ENCODE results near the gene PPP4R3B.
"Not testable (repeated sequence)": the region's sequence is repeated elsewhere in the genome, so short reads cannot be mapped to it uniquely, and the experiment has no call there.

The PPP4R3B gene
- 199 to 292 (median 206) reads per million in 4 experiments for total RNA-seq

DNA sequence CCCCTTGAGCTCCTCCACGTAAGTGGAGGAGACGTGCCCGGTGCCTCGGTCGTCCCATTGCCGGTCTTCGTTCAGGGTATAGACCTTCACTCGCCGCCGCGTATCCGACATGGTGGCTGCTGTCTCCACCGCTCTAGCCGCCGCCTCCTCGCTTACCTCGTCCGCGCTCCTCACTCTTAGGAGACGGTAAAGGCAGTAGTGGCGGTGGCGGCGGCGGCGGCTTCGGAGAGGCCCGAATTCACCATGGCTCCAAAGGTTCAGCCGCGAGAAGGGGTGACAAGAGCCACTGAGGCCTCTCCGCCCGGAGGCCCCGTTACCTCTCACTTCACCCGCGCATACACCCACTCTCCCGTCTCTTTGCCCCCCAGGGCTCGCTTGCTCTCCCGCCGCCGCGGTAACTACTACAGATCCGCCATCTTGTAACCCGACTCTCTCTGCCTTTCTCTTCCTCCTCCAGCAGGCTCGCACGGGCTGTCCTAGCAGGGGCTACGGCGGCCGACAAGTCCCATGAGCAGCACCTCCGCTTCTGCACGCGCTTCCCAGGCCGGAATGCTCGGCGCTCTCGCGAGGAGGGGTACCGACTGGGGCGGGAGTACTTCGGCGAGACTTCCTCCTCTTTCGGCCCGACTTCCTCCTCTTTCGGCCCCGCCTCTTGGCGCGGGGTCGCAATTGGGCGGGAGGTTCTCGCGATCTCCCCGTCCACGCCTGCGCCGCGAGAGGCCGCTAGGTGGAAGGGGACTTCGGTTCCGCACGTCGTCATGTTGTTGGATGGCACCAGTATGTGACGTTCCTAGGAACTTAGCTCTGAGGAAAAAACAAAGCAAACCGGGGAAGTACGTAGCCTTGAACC lies at the start of gene PPP4R3B:
Gene PPP4R3B (minus strand): TSS at position 448 of the 850 bp plus-strand sequence. CDS start 337 bp downstream, at position 111.
- peak; percentile 98 for DNase-seq

DNA sequence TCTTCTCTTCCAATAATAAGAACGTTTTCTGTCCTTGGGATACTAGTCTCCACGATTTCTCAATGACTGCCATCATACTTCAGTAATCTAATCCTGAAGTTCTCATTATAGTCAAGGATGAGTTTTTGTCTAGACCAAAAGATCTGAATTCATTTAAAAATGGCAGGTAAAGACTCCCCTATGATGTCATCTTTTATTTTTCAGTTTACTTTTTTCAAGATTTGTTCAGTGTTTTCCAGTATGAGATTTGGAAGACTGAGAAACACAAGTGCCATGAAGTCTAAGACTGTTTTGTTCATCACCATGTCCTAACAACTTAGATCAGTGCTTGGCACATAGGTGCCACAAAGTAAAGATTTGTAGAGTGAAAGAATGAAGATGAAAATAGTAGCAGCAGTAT lies 35.8 kb upstream of the PPP4R3B start:
- DNase-seq: no peak

DNA sequence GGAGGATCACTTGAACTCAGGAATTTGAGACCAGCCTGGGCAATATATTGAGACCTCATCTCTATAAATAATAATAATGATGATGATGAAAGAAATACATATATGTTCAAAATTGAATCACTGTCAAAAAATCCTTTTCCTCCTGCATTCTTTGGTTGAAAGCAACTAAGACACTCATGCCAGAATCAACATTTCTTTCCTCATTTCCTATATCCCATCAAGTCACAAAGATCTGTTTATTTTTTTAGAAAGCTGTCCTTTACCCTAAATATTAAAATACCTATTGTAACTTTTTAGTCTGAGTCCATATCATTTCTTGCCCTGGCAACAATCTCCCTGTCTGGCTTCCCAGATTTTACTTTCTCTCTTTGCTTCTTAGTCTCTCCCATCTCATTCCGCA lies 31.8 kb upstream of the PPP4R3B start:
- no peak for DNase-seq

DNA sequence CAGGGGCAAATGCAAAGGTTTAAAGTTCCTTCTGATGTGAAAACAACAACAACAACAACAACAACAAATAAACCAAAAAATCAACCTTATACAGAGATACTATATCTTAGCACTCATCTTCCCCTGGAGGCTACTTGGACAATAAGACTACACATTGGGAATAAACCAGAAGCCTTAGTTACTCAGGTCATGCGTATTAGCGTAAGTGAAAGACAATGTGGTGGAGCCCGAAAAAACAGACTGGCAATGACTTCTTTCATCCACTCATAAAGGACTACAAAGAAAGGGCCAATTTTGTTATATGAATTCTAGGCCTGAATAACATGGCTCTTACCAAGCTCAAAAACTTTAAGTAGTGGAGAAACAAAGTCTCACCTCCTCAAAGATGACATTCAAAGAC lies 19.4 kb upstream of the PPP4R3B start:
- no peak for DNase-seq

DNA sequence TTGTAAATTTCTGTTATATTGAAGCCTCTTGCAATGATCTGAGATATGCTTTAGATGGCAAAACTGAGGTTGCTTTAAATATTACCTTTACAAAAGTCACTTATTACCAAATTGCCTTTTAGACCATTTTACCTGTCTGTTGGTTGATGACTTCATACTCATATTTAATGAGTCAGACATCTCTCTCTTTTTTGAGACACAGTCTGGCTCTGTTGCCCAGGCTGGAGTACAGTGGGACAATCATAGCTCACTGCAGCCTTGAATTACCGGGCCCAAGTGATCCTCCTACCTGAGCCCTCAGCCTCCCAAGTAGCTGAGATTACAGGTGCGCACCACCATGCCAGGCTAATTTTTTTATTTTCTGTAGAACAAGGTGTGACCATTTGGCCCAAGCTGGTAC lies 11.5 kb upstream of the PPP4R3B start:
- no peak for DNase-seq

DNA sequence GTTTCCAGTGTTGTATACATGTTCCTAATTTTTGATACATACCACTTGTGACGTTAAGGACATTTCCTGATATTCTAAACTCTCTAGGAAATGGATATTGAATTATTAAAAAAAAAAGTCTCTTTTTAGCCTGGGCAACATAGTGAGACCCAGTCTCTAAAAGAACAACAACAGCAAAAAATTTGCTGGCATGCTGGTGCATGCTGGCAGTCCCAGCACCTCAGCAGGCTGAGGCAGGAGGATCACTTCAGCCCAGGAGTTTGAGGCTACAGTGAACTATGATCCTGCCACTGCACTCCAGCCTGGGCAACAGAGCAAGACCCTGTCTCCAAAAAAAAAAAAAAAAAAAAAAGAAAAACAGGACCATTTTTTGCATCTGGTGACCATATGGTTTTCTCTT lies 10.5 kb upstream of the PPP4R3B start:
- DNase-seq: no peak

DNA sequence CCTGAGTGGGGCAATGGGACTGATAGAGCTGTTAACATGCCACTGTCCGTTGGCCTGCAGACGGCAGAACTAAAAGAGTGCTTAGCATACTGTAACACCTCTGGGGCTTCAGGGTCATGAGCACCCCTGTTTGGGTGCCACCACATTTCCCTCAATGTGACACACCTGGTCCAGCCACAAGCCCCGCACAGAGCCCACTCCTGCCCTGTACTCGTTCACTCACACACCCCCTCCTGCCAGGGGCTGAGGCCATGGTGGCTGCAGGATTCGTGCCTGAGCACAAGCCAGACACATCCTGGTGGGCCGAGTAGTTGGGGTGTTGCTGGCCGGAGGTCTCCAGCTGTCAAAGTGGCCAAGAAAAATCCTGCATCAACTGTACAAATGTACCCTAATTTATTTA lies 4.4 kb upstream of the PPP4R3B start:
- no peak for DNase-seq

DNA sequence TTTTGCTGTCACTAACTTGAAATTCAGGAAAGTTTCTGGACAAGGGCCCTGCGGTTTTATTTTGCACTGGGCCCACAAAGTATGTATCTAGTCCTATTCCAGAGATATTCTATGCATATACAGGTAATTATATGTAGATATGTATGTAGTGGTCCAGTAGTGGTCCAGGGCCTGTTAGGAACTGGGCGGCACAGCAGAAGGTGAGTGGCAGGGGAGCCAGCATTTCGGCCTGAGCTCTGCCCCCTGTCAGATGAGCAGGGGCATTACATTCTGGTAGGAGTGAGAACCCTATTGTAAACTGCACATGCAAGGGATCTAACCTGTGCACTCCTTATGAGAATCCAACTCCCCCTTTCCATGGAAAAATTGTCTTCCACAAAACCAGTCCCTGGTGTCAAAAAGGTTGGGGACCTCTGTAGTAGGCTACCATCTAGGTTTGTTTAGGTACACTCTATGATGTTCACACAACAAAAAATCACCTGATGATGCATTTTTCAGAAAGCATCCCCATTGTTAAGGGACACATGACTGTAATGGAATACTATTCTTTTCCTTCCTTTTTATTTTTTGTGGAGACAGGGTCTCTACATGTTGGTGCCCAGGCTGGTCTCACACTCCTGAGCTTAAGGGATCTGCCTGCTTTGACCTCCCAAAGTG lies 2.8 kb upstream of the PPP4R3B start:
- DNase-seq: no peak

DNA sequence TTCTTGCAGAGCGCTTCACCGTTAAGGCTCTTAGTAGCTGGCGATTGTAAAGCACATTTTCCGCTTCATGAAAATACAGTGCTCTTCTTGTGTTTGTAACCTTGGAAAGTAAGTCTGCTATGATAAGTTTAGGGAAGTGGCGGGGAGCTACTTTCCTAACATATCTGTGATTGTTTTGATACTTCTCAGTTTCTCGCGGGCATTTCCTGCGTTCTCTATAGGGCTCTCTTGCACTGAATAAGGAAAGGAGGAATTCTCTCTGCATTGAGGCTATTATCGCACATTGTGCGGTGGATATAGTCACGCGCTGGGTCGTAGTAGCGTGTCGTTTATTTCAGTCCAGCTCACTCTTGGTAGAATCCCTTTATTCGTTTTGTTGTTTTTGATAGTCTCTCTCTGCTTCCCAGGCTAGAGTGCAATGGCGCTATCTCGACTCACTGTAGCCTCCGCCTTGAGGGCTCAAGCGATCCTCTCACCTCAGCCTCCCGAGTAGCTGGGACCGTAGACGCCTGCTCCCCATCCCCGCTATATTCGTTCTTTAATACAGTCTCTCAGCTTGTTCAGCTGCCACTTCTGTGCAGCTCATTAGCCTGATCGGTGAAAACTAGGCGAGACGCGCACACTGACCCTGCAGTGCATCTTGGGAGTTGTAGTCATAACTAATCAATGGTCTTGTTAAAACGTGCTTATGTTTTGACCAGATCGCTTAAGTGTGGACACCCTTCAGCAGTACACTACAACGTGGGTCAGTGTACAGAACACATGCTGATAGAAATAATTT lies 1.0 kb upstream of the PPP4R3B start:
- peak; percentile 39 for DNase-seq

DNA sequence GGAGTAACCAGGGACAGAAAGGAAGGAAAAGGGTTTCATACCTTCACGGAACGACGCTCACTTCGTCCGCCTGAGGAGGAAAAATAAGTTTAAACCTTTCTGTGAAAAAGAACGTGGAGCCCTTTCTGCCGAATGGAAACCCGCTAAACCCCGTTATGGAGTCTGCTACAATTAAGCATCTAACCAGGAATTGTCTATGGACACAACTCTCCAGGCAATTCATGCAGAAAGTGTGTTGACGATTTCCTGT lies 528 bp upstream of the PPP4R3B start:
- no peak for DNase-seq

DNA sequence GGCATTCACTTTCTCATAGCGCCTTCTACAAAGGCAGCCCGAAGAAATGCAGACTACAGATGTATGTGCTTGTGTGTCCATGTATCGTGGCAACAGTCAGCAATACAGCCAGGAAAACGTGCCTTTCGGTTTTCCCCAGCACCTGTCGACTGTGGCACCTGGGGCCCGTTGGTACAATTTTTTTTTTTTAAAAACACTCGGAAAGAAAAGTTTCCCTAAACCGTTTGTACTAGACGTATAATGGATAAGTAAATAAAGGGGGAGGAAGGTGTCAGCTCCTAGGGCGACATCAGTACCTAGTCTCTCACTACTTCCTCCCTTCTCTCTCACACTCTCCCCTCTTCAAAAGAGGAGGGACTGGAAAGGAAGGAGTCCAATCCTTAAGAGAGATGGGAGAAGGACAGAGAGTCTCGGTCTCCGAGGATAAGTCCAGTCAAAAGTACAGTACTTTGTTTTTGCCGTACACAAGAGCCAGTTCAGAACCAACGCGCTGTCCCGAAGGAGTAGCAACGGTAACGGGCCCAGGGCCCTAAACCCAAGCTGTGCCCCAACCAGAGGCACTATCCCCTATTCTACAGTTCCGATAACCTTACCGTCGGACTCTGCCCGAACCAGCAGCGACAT lies 759 bp downstream of the PPP4R3B start:
- DNase-seq: peak; percentile 9

DNA sequence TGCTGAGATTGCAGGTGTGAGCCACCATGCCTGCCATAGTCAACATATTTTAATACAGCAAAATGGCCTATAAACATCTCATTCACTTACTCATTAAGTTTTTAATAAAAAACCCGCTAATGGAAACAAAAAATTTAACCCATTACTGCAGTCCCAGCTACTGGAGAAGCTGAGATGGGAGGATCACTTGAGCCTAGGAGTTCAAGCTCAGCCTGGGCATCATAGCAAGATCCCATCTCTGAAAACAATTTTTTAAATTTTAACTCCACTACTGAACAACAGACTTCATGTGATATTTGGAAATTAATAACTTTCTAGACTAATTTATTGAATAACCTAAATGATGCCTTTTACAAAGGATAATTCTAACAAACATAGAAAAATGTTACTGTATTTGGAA lies 5.4 kb downstream of the PPP4R3B start:
- no peak for DNase-seq

DNA sequence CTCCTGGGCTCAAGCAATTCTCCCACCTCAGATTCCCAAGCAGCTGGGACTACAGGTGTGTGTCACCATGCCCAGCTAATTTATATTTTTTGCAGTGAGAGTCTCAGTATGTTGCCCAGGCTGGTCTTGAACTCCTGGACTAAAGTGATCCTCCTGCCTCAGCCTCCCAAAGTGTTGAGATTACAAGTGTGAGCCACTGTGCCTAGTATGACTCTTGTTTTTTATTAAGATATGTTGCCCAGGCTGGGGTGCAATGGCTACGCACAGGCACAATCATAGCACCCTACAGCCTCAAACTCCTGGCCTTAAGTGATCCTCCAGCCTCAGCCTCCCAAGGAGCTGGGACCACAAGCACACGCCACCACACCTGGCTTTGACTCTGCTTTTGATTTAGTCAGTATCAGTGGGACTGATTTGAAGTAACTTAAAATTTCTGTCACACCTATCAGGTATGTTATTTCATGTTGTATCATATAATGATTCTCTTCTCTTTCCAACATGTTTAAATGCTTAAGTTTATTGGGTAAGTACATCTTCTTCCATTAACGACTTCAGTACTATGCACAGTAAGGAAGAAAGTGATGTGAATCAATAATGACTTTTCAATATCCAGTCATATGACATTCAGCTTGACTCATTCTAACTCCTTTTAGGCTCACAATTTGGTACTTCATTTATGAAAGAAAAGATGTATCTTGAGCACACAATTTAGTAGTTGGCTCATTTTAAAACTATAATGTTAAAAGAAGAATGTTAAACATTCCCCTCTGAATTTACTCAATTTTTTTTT lies 6.3 kb downstream of the PPP4R3B start:
- DNase-seq: no peak

DNA sequence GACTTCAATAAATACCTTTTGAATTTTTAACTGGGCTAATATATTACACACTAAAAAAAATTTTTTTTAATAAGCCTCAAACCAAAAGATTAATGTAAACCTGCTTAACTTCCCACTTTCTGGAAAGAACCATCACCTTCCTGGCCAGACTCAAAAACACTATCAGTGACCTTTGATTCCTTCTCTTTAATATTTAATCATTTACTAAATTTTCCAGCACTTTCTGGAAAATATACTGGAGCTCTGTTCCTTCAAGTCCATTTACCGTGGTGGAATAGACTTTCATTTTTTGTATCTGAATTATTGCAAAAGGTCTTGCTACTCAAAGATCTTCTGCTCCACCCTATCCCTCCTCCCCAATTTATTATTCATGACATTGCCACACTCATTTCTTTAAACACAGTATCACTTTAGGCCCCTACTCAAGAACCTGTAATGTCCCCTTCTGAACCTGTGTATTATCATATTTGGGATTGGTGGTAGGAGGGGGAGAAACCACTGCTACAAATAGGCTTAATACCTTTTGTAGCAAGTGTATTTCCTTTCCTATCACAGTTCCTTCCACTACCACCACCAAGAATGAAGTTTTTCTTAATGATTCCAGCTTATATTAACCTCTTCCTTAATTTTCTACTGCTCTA lies 7.4 kb downstream of the PPP4R3B start:
- DNase-seq: no peak

DNA sequence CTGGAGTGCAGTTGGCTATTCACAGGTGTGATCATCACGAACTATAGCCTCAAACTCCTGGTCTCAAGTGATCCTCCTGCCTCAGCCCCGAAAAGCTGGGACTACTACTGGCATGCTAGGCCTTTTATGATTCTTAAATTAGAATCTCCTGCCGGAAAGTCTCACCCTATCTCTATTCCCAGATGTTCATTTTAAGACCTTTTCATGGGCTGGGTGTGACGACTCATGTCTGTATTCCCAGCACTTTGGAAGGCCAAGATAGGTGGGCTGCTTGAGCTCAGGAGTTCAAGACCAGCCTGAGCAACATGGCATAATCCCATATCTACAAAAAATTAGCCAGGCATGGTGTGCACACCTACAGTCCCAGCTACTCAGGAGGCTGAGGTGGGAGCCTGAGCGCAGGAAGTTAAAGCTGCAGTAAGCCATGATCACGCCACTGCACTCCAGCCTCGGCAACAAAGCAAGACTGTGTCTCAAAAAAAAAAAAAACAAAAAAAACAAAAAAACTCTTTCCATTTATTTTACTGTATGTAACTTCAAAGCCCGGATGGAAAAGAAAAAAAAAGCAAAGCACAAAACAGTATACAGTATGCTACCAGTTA lies 8.1 kb downstream of the PPP4R3B start:
- no peak for DNase-seq

DNA sequence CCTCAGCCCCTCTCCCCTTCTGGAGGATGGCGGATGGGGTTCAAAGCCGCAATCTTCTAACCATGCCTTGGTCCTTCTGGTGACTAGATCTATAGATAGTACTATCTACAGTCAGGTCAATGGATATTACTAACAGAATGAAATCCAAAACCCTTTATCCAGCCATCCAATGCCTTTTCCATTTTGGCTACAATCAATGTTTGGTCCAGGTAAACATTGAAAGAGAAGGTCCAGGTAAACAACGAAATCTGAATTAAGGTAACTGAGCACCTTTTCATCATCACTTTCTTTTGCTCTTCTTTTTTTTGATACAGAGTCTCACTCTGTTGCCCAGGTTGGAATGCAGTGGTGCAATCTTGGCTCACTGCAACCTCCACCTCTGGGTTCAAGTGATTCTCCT lies 9.7 kb downstream of the PPP4R3B start:
- DNase-seq: no peak

DNA sequence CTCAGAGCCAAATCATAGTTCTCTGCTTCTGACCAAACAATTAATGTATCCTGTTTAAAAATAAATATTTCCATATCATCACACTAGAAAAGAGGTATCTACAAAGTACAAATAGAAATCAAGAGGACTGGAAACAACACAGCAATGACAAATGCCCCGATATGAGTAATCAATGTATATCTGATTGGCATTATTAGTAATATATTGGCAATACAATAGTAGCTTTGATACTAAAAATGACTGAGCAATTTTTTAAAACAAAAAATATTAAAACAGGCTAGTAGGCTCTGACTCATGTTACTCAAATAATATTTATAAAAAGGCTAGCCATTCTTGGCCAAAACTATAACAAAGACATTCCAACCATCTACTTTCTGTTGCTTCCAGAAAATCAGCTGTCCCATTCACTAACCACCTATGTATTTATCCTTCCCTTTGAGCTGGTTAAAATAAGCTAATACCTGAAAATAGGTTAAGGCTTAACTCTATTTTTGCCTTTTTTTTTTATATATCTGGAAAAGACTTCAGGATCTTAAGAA lies 13.3 kb downstream of the PPP4R3B start:
- DNase-seq: no peak

DNA sequence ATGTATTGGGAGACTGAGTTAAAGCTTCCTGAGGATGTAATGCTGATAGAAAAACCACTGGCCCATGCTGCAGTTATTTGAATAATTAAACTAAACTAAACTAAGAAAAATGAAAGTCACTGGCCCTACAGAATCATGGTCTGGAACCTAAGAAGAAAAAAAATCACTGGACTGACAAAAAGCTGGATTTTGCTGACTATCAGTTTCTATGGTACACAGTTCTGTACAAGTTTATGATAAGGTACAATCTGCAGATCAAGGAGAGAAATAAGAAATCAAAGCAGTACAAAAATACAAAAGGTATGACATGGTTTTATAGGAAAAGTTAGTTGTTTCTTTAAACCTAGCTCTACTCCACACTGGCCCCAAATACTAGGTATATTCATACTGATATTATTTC lies 15.6 kb downstream of the PPP4R3B start:
- no peak for DNase-seq

DNA sequence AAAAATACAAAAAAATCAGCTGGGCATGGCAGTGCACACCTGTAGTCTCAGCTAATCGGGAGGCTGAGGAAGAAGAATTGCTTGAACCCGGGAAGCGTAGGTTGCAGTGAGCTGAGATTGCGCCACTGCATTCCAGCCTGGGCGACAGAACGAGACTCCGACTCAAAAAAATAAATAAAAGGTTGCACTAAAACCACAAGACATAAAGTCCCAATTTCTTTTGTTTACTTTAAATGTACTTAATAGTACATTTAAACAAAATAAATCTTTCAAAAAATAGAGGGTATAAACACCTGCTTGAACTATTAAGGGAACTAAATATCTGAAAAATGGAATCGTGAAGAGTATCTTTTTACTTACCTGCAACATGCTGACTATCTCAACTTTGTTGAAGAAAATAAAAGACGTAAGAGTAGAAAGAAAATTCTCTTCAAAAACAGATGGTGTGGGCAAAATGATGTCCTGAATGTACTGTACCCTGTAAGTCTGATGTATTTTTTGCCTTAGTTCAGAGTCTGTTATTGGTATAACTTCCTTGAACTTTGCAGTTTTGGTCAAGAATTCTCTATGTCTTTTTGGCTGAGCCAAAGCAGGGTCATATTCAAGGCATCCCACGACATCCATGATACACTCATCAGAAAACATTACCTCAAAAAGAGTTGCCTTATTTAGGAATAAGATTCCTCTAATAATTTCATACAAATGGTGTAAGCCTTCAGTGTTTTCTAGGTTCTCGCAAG lies 19.2 kb downstream of the PPP4R3B start:
- no peak for DNase-seq

DNA sequence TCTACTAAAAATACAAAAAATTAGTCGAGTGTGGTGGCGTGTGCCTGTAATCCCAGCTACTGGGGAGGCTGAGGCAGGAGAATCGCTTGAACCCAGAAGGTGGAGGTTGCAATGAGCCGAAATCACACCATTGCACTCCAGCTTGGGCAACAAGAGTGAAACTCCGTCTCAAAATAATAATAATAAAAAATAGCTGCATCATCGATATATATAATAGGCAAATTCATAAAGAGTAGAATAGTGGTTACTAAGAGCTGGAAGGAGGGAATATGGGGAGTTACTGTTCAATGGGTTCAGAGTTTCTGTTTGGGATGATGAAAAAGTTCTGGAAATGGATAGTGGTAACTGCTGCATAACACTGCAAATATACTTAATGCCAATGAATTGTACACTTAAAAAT lies 20.6 kb downstream of the PPP4R3B start:
- DNase-seq: not testable (repeated sequence)

DNA sequence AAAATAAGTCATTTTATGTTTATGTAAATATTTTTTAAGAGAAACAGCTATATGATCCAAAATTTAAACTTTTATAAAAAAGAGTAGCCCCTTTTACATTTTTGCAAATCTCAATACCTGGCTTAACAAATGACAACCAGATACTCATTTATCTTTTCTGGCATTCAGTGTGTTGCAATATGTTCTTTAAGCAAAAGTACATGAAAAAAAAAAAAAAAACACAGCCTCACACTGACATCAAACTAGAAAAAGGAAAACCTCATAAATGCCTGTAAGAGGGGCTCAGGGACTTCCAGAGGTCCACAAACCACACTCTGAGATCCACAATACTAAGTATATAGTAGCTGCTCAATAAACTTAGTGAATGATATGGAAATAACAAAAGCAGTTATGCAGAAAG lies 21.9 kb downstream of the PPP4R3B start:
- DNase-seq: no peak
